HepG2 (cell line): ENCODE results near the gene MAPK6. TPM values are rescaled to one million over a fixed set of nuclear protein-coding genes. Genes with fewer than 3 reads are reported as not detected.
A peak's percentile ranks its signal among the peaks of the same experiment; 100 is the strongest.

Source experiments
- CAMTA2 ChIP-seq: sonication (generic); formaldehyde crosslinking; IDR thresholded peaks from 2 replicates; pipeline ENCODE4 v1.4.0; 2020; ENCODE audit warnings: mild to moderate bottlenecking, missing genetic modification reagents, borderline replicate concordance
- HDAC1 ChIP-seq: sonication (generic); formaldehyde crosslinking; IDR thresholded peaks from 2 replicates; pipeline ENCODE4 v1.5.1; 2020; ENCODE audit warnings: mild to moderate bottlenecking, missing genetic modification reagents
- ZNF142 ChIP-seq: sonication (generic); formaldehyde crosslinking; IDR thresholded peaks from 2 replicates; pipeline ENCODE4 v1.4.0; 2020; ENCODE audit warnings: missing genetic modification reagents
- ZNF343 ChIP-seq: sonication (generic); formaldehyde crosslinking; IDR thresholded peaks from 2 replicates; pipeline ENCODE4 v1.4.0; 2020; ENCODE audit warnings: mild to moderate bottlenecking, missing genetic modification reagents
- ZNF629 ChIP-seq: sonication (generic); formaldehyde crosslinking; conservative IDR thresholded peaks from 2 replicates; pipeline ENCODE4 v1.5.0; 2020; ENCODE audit warnings: missing genetic modification reagents
- polyA plus RNA-seq, 8 experiments: library from polyadenylated mRNA; depleted of rRNA in 3 of 8; stranded (reverse) in 7 of 8; unstranded in 1 of 8; fragments of >200 nt; fragmentation: Illumina TruSeq in 4 of 8; extraction: Trizol in 4 of 8; gene quantifications; 2 replicates each; pipeline versions ENCODE4 v1.2.1 to v1.2.3, GENCODE V29; 2011 to 2016; ENCODE audit warnings: low read depth in 4 of 8, missing spikeins in 1 of 8, mixed read lengths in 1 of 8; ENCODE audit not compliant: insufficient read depth in 1 of 8
- total RNA-seq, 5 experiments: library from RNA; depleted of rRNA; stranded (reverse); fragments of >200 nt; fragmentation: Illumina TruSeq; extraction: Trizol; gene quantifications; 2 replicates each; pipeline ENCODE4 v1.2.3, GENCODE V29; 2016; ENCODE audit warnings: low read depth in 1 of 5
- TF ChIP-seq, protein P1 (sequence below): IDR thresholded peaks from 2 replicates; pipeline ENCODE4 v1.6.1; 2016; ENCODE audit warnings: low read depth, borderline replicate concordance

Gene MAPK6
- total and polyA plus RNA-seq, 2 of the 13 experiments (the other 11 are each of a cell fraction or from before 2014, with no cell fraction given), result 89.5 to 99.7 TPM

DNA sequence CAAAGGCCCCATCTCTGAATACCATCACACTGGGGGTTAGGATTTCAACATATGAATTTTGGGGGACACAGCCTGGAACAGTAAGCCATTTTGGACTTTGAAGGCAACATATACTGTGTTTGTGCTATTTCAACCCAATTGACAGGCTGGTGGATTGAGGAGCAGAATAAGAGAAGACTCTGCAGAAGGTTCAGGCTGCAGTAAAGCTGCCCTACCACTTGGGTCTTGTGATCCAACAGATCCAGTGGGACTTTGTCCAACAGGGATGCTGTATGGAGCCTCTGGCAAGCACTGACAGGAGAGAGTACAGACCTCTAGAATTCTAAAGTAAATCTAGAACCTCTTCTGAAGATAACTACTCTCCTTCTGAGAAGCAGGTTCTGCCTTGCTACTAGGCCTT is 94.7 kb downstream of the MAPK6 start (continued):
- no peak for TF ChIP-seq ZNF343
- no peak for TF ChIP-seq CAMTA2 (CRISPR knock-in tag)
- TF ChIP-seq ZNF142, result peak; percentile 75; the same call in 1 of the 2 replicates
- TF ChIP-seq ZNF629 (CRISPR knock-in tag), result peak; percentile 82
- TF ChIP-seq, protein P1, sequence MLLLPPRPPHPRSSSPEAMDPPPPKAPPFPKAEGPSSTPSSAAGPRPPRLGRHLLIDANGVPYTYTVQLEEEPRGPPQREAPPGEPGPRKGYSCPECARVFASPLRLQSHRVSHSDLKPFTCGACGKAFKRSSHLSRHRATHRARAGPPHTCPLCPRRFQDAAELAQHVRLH, result no peak
- TF ChIP-seq HDAC1 (CRISPR knock-in tag), result no peak
